ENCODE data around the gene SETD4.

DNA sequence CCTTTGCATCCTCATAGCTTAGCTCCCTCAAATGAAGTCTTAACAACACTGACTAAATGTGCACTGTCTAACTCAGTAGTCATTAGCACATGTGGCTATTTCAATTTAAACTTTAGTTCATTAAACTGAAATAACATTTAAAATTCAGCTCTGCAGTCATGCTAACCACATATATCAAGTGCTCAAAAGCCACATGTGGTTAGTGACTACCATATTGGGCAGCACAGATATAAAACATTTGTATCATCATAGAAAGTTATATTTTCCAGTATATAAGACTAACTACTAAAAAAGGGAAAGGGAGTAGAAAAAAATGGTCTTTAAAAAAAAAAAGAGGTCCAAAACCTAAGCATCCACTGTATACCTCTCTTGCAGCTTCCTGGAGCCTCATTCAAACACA, 64.1 kb downstream of the SETD4 start:
- TF ChIP-seq, protein P1, sequence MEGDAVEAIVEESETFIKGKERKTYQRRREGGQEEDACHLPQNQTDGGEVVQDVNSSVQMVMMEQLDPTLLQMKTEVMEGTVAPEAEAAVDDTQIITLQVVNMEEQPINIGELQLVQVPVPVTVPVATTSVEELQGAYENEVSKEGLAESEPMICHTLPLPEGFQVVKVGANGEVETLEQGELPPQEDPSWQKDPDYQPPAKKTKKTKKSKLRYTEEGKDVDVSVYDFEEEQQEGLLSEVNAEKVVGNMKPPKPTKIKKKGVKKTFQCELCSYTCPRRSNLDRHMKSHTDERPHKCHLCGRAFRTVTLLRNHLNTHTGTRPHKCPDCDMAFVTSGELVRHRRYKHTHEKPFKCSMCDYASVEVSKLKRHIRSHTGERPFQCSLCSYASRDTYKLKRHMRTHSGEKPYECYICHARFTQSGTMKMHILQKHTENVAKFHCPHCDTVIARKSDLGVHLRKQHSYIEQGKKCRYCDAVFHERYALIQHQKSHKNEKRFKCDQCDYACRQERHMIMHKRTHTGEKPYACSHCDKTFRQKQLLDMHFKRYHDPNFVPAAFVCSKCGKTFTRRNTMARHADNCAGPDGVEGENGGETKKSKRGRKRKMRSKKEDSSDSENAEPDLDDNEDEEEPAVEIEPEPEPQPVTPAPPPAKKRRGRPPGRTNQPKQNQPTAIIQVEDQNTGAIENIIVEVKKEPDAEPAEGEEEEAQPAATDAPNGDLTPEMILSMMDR (IDR thresholded peaks at IDR 0.05) = no peak
- no peak for TF ChIP-seq POLR2A (IDR thresholded peaks at IDR 0.05)

Data from prostate gland (tissue), 2 donors.